ENCODE data around the gene SEC14L6.

The SEC14L6 gene

GRCh38 chr22:30531651-30532608 is 14.6 kb downstream of the SEC14L6 start:
- no peak overlapping the region for H3K4me3 ChIP-seq (replicated peaks; ENCODE audit: insufficient read depth, low read length)
- TF ChIP-seq, protein P1, sequence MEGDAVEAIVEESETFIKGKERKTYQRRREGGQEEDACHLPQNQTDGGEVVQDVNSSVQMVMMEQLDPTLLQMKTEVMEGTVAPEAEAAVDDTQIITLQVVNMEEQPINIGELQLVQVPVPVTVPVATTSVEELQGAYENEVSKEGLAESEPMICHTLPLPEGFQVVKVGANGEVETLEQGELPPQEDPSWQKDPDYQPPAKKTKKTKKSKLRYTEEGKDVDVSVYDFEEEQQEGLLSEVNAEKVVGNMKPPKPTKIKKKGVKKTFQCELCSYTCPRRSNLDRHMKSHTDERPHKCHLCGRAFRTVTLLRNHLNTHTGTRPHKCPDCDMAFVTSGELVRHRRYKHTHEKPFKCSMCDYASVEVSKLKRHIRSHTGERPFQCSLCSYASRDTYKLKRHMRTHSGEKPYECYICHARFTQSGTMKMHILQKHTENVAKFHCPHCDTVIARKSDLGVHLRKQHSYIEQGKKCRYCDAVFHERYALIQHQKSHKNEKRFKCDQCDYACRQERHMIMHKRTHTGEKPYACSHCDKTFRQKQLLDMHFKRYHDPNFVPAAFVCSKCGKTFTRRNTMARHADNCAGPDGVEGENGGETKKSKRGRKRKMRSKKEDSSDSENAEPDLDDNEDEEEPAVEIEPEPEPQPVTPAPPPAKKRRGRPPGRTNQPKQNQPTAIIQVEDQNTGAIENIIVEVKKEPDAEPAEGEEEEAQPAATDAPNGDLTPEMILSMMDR (IDR thresholded peaks at IDR 0.05; ENCODE audit: insufficient read depth, low read length), result no peak
- TF ChIP-seq REST (IDR thresholded peaks at IDR 0.05; ENCODE audit: insufficient replicate concordance, low read depth) (no peak), SPI1 (IDR thresholded peaks at IDR 0.05; ENCODE audit: borderline replicate concordance, low read depth) (no peak), POLR2AphosphoS5 (IDR thresholded peaks at IDR 0.05; ENCODE audit: low read depth) (no peak), GABPA (IDR thresholded peaks at IDR 0.05; ENCODE audit: low read depth) (no peak)
- no peak for DNase-seq (ENCODE audit: low read depth in 1 of 2, low spot score in 1 of 2)
- H3K27ac ChIP-seq (replicated peaks), result no peak overlapping the region
- no peaks in the 10 kb centered on the region for H3K27me3 ChIP-seq (ENCODE audit: insufficient read depth, poor library complexity, severe bottlenecking)

GRCh38 chr22:30526656-30527055 is 19.9 kb downstream of the SEC14L6 start:
- H3K4me3 ChIP-seq (replicated peaks; ENCODE audit: insufficient read depth, low read length), result no peak overlapping the region
- TF ChIP-seq SPI1 (IDR thresholded peaks at IDR 0.05; ENCODE audit: borderline replicate concordance, low read depth) (no peak), GABPA (IDR thresholded peaks at IDR 0.05; ENCODE audit: low read depth) (no peak), REST (IDR thresholded peaks at IDR 0.05; ENCODE audit: insufficient replicate concordance, low read depth) (no peak), POLR2AphosphoS5 (IDR thresholded peaks at IDR 0.05; ENCODE audit: low read depth) (no peak)
- TF ChIP-seq, protein P1 (IDR thresholded peaks at IDR 0.05; ENCODE audit: insufficient read depth, low read length), result no peak
- no peak for DNase-seq (ENCODE audit: low read depth in 1 of 2, low spot score in 1 of 2)

DNA sequence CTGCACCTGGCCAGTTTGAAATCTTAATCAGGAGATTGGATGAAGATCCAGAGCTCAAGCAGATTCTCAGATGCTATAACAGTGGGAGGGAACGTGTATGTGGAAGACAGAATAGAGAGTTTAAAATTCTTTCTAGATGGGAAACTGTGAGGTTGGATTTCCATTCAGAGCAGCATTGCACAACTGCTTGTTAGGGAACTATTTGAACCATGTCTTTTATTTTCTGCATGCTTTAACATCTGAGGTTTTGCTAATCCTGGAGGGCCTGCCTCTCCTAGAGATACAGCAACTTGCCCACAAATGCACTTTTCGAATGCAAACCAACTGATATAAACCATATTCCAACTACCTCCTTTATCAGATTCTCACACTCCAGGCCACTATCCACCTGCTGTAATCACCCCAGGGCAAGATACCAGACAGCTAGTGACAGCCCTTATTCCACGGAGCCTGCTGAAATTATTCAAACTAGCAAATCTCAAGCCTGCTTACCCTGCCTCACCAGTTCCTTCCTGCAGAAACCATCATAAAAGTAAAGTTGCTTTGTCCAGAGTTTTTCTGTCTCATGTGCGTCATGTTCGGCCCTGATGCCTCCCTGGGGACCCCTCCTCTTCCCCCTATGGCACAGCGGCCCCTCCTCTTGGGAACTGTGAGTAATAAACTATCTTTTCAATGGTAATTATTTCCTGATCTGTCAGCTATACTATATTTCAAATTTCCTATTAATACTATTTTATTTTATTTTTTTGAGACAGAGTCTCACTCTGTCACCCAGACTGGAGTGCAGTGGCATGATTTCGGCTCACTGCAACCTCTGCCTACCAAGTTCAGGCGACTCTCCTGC is 22.7 kb downstream of the SEC14L6 start:
- DNase-seq (ENCODE audit: low read depth in 1 of 2, low spot score in 1 of 2), result no peak
- TF ChIP-seq, protein P1 (IDR thresholded peaks at IDR 0.05; ENCODE audit: insufficient read depth, low read length), result no peak
- TF ChIP-seq POLR2AphosphoS5 (IDR thresholded peaks at IDR 0.05; ENCODE audit: low read depth) (no peak), REST (IDR thresholded peaks at IDR 0.05; ENCODE audit: insufficient replicate concordance, low read depth) (no peak), GABPA (IDR thresholded peaks at IDR 0.05; ENCODE audit: low read depth) (no peak), SPI1 (IDR thresholded peaks at IDR 0.05; ENCODE audit: borderline replicate concordance, low read depth) (no peak)
- H3K27ac ChIP-seq (replicated peaks), result no peak overlapping the region

More at GRCh38 chr22:30526656-30527055, 19.9 kb downstream of the SEC14L6 start:
- Histone ChIP-seq H3K27me3 (ENCODE audit: insufficient read depth, poor library complexity, severe bottlenecking) (no peaks in the 10 kb centered on the region), H3K27ac (replicated peaks) (no peak overlapping the region)

More for the DNA sequence above, 22.7 kb downstream of the SEC14L6 start:
- H3K27me3 ChIP-seq (ENCODE audit: insufficient read depth, poor library complexity, severe bottlenecking), result no peaks in the 10 kb centered on the region
- H3K4me3 ChIP-seq (replicated peaks; ENCODE audit: insufficient read depth, low read length), result no peak overlapping the region
